Hepatocyte (in vitro differentiated cells): Measurements from ENCODE around the gene RASGRF1. TPM values are rescaled to one million over a fixed set of nuclear protein-coding genes. Genes with fewer than 3 reads are reported as not detected.
"Not testable (repeated sequence)": the region's sequence is repeated elsewhere in the genome, so short reads cannot be mapped to it uniquely, and the experiment has no call there.

Experiments
- DNase-seq: peaks from one replicate; pipeline ENCODE4 v3.0.0-alpha.2; 2016; ENCODE audit warnings: low spot score
- H2AFZ ChIP-seq: fragments of 200-600 bp; sonication (generic); 2 replicates; pipeline ENCODE4 v1.6.0; 2016; ENCODE audit warnings: antibody characterized with exemption, mild to moderate bottlenecking
- H3K27ac ChIP-seq: fragments of 200-600 bp; sonication (generic); 2 replicates; pipeline ENCODE4 v1.5.1; 2016; ENCODE audit warnings: mild to moderate bottlenecking
- H3K27me3 ChIP-seq: fragments of 200-600 bp; sonication (generic); 2 replicates; pipeline ENCODE4 v1.6.1; 2016
- H3K36me3 ChIP-seq: fragments of 200-600 bp; sonication (generic); replicated peaks from 2 replicates; pipeline ENCODE4 v1.5.1; 2016; ENCODE audit warnings: low read depth; ENCODE audit not compliant: insufficient read depth
- H3K4me1 ChIP-seq: fragments of 200-600 bp; sonication (generic); 2 replicates; pipeline ENCODE4 v1.5.1; 2016; ENCODE audit warnings: mild to moderate bottlenecking, moderate library complexity; ENCODE audit not compliant: insufficient read depth
- H3K4me2 ChIP-seq: fragments of 200-600 bp; sonication (generic); 2 replicates; pipeline ENCODE4 v1.6.0; 2016
- H3K4me3 ChIP-seq: fragments of 200-600 bp; sonication (generic); 2 replicates; pipeline ENCODE4 v1.5.1; 2016; ENCODE audit warnings: mild to moderate bottlenecking
- H3K79me2 ChIP-seq: fragments of 200-600 bp; sonication (generic); 2 replicates; pipeline ENCODE4 v1.6.0; 2017; ENCODE audit warnings: mild to moderate bottlenecking
- H3K9me2 ChIP-seq: fragments of 200-600 bp; sonication (generic); replicated peaks from 2 replicates; pipeline ENCODE4 v1.6.0; 2017; ENCODE audit warnings: mild to moderate bottlenecking; ENCODE audit not compliant: insufficient read depth
- H3K9me3 ChIP-seq: fragments of 200-600 bp; sonication (generic); 2 replicates; pipeline ENCODE4 v1.5.1; 2016; ENCODE audit warnings: low read depth, mild to moderate bottlenecking
- H4K20me1 ChIP-seq: fragments of 200-600 bp; sonication (generic); 2 replicates; pipeline ENCODE4 v1.6.0; 2016; ENCODE audit warnings: mild to moderate bottlenecking; ENCODE audit not compliant: insufficient read depth, poor library complexity, severe bottlenecking
- EZH2 ChIP-seq: fragments of 200-600 bp; sonication (generic); IDR thresholded peaks from 2 replicates; pipeline ENCODE4 v1.6.1; 2016; ENCODE audit warnings: antibody characterized with exemption, mild to moderate bottlenecking, borderline replicate concordance
- EZH2phosphoT487 ChIP-seq: fragments of 200-600 bp; sonication (generic); IDR thresholded peaks from one replicate; pipeline ENCODE4 v1.6.1; 2018; ENCODE audit warnings: antibody characterized with exemption, mild to moderate bottlenecking, low read depth, moderate library complexity; ENCODE audit not compliant: unreplicated experiment, severe bottlenecking
- WGBS: methylation state at CpG from one replicate; pipeline ENCODE4 v1.1.6; 2016; ENCODE audit warnings: low lambda C conversion rate; ENCODE audit errors: missing lambda C conversion rate; 5-methylcytosine and 5-hydroxymethylcytosine counted together
- polyA plus RNA-seq: library from polyadenylated mRNA; unstranded; fragments of >200 nt; fragmentation: Nextera tagmentation; extraction: Ambion mirVana; gene quantifications from 2 replicates; pipeline ENCODE4 v1.2.1, GENCODE V29; 2016
- total RNA-seq: library from RNA; depleted of rRNA; stranded (reverse); fragments of >200 nt; gene quantifications from 2 replicates; pipeline ENCODE4 v1.2.3, GENCODE V29; 2014
- TF ChIP-seq, protein P1 (sequence below): fragments of 200-600 bp; sonication (generic); IDR thresholded peaks from 2 replicates; pipeline ENCODE4 v1.5.1; 2016; ENCODE audit warnings: antibody characterized with exemption, mild to moderate bottlenecking; ENCODE audit not compliant: poor library complexity

Gene RASGRF1
- total and polyA plus RNA-seq, 2 experiments from 2014 or later, result 0.52 to 1.5 TPM

DNA sequence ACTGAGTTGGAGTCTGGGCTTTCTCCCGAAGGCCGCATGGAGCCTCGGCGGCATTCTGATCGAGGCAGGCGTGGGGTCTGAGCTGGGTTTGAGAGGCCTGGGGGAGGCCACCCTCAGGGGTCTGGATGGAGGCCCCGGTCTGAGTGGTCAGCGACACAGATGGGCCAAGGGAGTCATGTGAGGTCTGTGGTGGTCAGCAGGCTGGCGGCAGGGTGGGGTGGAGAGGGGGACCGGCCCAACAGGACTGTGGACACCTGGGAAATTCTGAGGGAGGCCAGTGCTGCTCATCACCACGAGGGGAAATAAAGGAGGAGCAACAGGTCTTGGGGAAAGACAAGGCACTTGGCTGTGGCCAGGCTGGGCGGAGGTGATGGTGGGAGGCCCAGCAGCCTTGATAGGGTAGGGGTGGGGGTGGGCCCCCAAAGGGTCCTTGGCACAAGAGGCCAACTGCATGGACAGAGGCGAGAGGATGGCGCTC, 161.9 kb downstream of the RASGRF1 start:
- H3K4me2 ChIP-seq, result no peak overlapping the region
- no peak for DNase-seq
- H3K4me3 ChIP-seq, result no peak overlapping the region
- no peak overlapping the region for H2AFZ ChIP-seq
- H3K4me1 ChIP-seq, result peaks cover 4% of the 10 kb centered on the region
- 96% methylated on average over 14 of the region's 14 CpGs for WGBS
- H3K9me2 ChIP-seq, result no peaks in the 10 kb centered on the region
- no peaks in the 10 kb centered on the region for H3K9me3 ChIP-seq
- H3K27ac ChIP-seq, result no peak overlapping the region
- H4K20me1 ChIP-seq, result no peaks in the 10 kb centered on the region
- H3K27me3 ChIP-seq, result no peaks in the 10 kb centered on the region
- no peaks in the 10 kb centered on the region for H3K36me3 ChIP-seq
- no peaks in the 10 kb centered on the region for H3K79me2 ChIP-seq
- TF ChIP-seq EZH2 (no peak), EZH2phosphoT487 (no peak)
- TF ChIP-seq, protein P1, sequence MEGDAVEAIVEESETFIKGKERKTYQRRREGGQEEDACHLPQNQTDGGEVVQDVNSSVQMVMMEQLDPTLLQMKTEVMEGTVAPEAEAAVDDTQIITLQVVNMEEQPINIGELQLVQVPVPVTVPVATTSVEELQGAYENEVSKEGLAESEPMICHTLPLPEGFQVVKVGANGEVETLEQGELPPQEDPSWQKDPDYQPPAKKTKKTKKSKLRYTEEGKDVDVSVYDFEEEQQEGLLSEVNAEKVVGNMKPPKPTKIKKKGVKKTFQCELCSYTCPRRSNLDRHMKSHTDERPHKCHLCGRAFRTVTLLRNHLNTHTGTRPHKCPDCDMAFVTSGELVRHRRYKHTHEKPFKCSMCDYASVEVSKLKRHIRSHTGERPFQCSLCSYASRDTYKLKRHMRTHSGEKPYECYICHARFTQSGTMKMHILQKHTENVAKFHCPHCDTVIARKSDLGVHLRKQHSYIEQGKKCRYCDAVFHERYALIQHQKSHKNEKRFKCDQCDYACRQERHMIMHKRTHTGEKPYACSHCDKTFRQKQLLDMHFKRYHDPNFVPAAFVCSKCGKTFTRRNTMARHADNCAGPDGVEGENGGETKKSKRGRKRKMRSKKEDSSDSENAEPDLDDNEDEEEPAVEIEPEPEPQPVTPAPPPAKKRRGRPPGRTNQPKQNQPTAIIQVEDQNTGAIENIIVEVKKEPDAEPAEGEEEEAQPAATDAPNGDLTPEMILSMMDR, result no peak

DNA sequence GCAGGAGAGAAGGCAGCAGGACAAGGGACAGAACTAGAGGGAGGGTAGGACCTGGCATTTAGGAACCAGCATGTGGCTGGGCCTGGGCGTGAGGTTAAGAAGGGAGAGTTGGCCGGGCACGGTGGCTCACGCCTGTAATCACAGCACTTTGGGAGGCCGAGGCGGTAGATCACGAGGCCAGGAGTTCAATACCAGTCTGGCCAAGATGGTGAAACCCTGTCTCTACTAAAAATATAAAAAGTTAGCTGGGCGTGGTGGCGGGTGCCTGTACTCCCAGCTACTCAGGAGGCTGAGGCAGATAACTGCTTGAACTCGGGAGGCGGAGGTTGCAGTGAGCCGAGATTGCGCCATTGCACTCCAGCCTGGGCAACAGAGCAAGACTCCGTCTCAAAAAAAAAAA, 162.4 kb downstream of the RASGRF1 start:
- not testable (repeated sequence) for H3K4me3 ChIP-seq, H3K4me2 ChIP-seq, H3K27me3 ChIP-seq, H3K36me3 ChIP-seq, H3K9me3 ChIP-seq, H3K27ac ChIP-seq, H3K79me2 ChIP-seq, H2AFZ ChIP-seq, H3K9me2 ChIP-seq, DNase-seq, H4K20me1 ChIP-seq, H3K4me1 ChIP-seq
- 94% methylated on average over 12 of the region's 14 CpGs for WGBS

DNA sequence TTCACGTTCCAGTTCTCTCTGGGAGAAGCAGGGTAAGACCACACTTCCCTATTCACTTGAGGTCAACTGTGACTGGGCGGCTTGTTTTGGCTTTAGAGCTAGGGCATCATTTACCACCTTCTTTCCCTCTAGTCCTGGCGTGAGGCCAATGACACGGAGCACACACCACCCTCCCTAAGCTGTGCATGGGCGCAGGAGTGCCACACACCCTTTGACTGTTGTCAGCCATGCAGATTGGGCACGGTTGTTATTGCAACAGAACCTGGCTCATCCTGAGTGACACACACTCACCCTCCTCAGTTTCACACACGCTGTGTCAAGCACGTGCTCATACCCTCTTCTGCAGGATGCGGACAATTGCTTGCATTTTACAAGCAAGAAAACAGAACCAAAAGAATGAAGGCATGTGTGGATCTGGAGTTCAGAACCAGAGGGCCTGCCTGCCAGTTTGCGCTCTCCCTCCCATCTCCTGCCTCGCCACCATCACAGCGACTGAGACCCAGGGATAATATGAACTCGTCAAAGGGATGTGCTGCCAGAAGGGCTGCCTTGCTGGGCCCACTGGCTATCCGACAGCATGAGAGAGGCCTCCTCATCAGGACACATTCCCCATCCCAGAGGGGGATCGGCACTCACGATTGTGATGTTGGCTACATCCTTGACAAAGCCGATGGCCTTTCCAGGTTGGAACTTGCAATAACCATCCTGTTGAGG, 163.3 kb downstream of the RASGRF1 start:
- Histone ChIP-seq H3K4me2 (no peak overlapping the region), H3K9me3 (no peaks in the 10 kb centered on the region), H2AFZ (no peak overlapping the region), H3K27ac (no peak overlapping the region), H3K36me3 (no peaks in the 10 kb centered on the region), H3K79me2 (no peaks in the 10 kb centered on the region), H3K4me3 (no peak overlapping the region), H3K27me3 (no peaks in the 10 kb centered on the region), H3K4me1 (peaks cover 10% of the 10 kb centered on the region), H4K20me1 (no peaks in the 10 kb centered on the region), H3K9me2 (no peaks in the 10 kb centered on the region)
- TF ChIP-seq, protein P1, result no peak
- TF ChIP-seq EZH2phosphoT487, result no peak
- no peak for TF ChIP-seq EZH2
- 95% methylated on average over 17 of the region's 17 CpGs for WGBS
- no peak for DNase-seq

DNA sequence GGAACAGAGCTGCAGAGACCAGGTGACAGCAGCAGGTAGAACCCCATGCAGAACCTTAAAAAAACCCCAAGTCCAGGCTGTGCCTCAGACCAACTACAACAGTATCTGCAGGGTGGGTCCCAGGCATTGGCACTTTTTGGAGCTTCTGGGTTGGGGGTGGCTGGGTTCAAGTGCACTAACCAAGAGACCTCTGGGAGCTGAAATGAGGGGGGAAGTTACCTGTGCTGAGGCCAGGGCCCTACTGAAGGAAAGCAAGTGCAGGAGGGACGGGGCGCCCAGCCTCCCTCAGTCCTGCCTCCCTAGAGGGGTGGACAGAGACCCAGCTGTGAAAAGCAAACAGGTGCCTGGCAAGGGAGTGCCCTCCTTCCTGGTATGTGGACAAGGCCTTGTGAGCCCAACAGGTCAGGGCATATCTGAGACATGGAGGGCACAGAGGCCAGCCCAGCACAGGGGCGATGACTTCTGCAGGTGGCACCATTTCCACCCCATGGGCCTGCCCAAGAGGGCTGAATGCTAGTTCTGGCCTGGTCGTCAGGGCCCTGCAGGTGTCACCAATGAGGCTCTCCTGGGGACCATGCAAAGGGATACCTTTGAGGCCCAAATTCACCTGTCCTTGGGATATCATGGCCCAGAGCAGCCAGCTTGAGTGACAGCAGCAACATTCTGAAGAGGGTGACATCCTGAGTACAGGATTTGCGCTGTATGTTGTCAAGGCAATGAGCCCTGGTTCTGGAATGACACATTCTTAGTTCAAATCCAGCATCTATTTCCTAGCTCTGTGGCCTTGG, 164.4 kb downstream of the RASGRF1 start:
- TF ChIP-seq EZH2, result no peak
- TF ChIP-seq, protein P1, result no peak
- TF ChIP-seq EZH2phosphoT487, result no peak
- Histone ChIP-seq H3K4me2 (no peak overlapping the region), H3K79me2 (no peaks in the 10 kb centered on the region), H2AFZ (no peak overlapping the region), H4K20me1 (no peaks in the 10 kb centered on the region), H3K4me1 (peaks cover 7% of the 10 kb centered on the region), H3K27ac (no peak overlapping the region), H3K4me3 (no peak overlapping the region), H3K9me3 (no peaks in the 10 kb centered on the region), H3K36me3 (no peaks in the 10 kb centered on the region), H3K27me3 (no peaks in the 10 kb centered on the region), H3K9me2 (no peaks in the 10 kb centered on the region)
- DNase-seq, result no peak
- WGBS, result 93% methylated on average over 5 of the region's 5 CpGs
